Right lobe of liver (tissue), 6 donors: ENCODE results near the gene RHNO1. TPM values are rescaled to one million over a fixed set of nuclear protein-coding genes. Genes with fewer than 3 reads are reported as not detected.

ENCODE experiments used
- ATAC-seq, 4 donors: fragments of 200-7000 bp; cut with Tn5 transposase; one replicate each; pipeline ENCODE4 v1.9.1; 2020; ENCODE audit warnings: mild to moderate bottlenecking in 4 of 4, moderate library complexity in 4 of 4
- DNase-seq, 3 donors: peaks; one replicate each; pipeline ENCODE4 v3.0.0-alpha.2; 2020
- H3K27ac ChIP-seq, 3 donors: fragments of 200-600 bp; one replicate each; pipeline ENCODE4 v1.8.0; 2022
- H3K27me3 ChIP-seq, 2 donors: fragments of 200-600 bp; one replicate each; pipeline ENCODE4 v1.8.0; 2022
- H3K36me3 ChIP-seq, 4 donors: fragments of 200-600 bp; sonication (generic) in 1 of 4; one replicate each; pipeline versions ENCODE4 v1.5.1 to v1.8.0; 2017 to 2022; ENCODE audit warnings: control low read depth in 1 of 4
- H3K4me1 ChIP-seq, 4 donors: fragments of 200-600 bp; sonication (generic) in 1 of 4; one replicate each; pipeline versions ENCODE4 v1.5.1 to v1.8.0; 2017 to 2022; ENCODE audit warnings: control low read depth in 1 of 4
- H3K4me3 ChIP-seq, 3 donors: fragments of 200-600 bp; one replicate each; pipeline ENCODE4 v1.8.0; 2022
- H3K9me3 ChIP-seq, 4 donors: fragments of 200-600 bp; sonication (generic) in 1 of 4; one replicate each; pipeline versions ENCODE4 v1.5.1 to v1.8.0; 2017 to 2022; ENCODE audit warnings: control low read depth in 1 of 4
- POLR2A ChIP-seq: fragments of 450-650 bp; IDR thresholded peaks from one replicate; pipeline ENCODE4 v1.6.1; 2017; ENCODE audit warnings: antibody characterized with exemption, mild to moderate bottlenecking
- WGBS: methylation state at CpG from one replicate; pipeline ENCODE4 v1.1.6; 2018; ENCODE audit warnings: low coverage, low lambda C conversion rate; ENCODE audit not compliant: insufficient coverage; ENCODE audit errors: missing lambda C conversion rate; 5-methylcytosine and 5-hydroxymethylcytosine counted together
- intact Hi-C, 2 donors: fragments of 100-400 bp; cut with DNase I; formaldehyde crosslinking; loops; one replicate each; pipeline versions ENCODE4 v1.11.2 to v1.14.1; 2022
- total RNA-seq, 6 experiments: library from RNA; depleted of rRNA in 2 of 6; stranded (reverse); fragments of >200 nt in 2 of 6; fragmentation: NEBNext Ultra II Directional in 3 of 6; extraction: Animal tissue kit (Norgen Biotek cat#: 25700) in 3 of 6; gene quantifications; one replicate each; pipeline versions ENCODE4 v1.1.0 to v1.2.4, GENCODE V29; 2016 to 2023
- TF ChIP-seq, protein P1 (sequence below), 4 donors: fragments of 200-600 bp in 3 of 4; fragments of 450-650 bp in 1 of 4; IDR thresholded peaks; one replicate each; pipeline versions ENCODE4 v1.5.1 to v1.8.0; 2016 to 2022; ENCODE audit warnings: antibody characterized with exemption in 4 of 4, mild to moderate bottlenecking in 2 of 4
- donor health status: DM: no; HTN: yes; CAD: no.
- donor health status: DM: no; HTN: no; CAD: no.
- donor health status: DM: no; HTN: no; CAD: no.
- donor health status: DM: no; HTN: yes; CAD: no.
- donor health status: DM: no; HTN: yes; CAD: no.

RHNO1 gene
- total RNA-seq, 6 experiments from 2014 or later = 1.2 to 5.9 (median 3.5) TPM

DNA sequence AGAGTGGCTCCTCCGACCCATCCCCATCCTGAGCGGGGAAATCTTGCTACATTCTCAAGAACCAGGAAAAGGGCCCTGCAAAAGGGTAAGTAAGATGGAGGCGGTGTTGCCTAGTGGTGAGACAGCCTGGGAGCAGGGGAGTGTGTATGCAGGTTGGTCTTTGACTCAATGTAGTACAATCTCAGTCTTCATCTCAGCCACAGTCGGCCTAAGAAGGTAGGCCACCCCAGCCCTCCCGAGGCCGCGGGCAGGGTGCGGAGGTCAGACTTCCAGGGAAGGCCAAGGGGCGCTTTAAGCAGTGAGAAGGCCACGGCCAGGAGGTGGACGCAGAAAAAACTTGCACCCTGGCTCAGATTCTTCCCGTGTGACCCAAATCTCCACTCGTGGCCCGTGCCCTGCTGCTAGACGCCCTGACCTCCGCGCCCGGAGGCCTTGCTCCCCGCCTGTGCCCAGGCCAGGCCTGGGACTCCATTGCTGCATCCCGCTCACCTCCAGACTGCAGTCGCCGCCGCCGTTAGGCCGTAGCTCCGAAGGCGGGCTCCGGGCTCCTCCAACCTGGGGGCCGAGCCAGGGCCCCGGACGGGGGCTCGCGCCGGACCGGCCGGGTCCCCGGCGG is 484 bp upstream of the RHNO1 start:
- Histone ChIP-seq H3K27ac (peak overlapping the region in 1 of 3 donors; percentile 97), H3K36me3 (no peaks in the 10 kb centered on the region), H3K27me3 (no peaks in the 10 kb centered on the region), H3K4me3 (peak overlapping the region; percentile 72 to 98 (median 95)), H3K9me3 (no peaks in the 10 kb centered on the region), H3K4me1 (peaks cover 0 to 13% (median 3%) of the 10 kb centered on the region in 4 donors)
- intact Hi-C loops = no loop called here
- ATAC-seq (peak; percentile 20 to 42 (median 31)), DNase-seq (peak in 1 of 3 donors; percentile 48)
- WGBS = 21% methylated on average over 7 of the region's 38 CpGs
- TF ChIP-seq POLR2A = no peak
- TF ChIP-seq, protein P1, sequence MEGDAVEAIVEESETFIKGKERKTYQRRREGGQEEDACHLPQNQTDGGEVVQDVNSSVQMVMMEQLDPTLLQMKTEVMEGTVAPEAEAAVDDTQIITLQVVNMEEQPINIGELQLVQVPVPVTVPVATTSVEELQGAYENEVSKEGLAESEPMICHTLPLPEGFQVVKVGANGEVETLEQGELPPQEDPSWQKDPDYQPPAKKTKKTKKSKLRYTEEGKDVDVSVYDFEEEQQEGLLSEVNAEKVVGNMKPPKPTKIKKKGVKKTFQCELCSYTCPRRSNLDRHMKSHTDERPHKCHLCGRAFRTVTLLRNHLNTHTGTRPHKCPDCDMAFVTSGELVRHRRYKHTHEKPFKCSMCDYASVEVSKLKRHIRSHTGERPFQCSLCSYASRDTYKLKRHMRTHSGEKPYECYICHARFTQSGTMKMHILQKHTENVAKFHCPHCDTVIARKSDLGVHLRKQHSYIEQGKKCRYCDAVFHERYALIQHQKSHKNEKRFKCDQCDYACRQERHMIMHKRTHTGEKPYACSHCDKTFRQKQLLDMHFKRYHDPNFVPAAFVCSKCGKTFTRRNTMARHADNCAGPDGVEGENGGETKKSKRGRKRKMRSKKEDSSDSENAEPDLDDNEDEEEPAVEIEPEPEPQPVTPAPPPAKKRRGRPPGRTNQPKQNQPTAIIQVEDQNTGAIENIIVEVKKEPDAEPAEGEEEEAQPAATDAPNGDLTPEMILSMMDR (IDR thresholded peaks at IDR 0.05) = no peak

DNA sequence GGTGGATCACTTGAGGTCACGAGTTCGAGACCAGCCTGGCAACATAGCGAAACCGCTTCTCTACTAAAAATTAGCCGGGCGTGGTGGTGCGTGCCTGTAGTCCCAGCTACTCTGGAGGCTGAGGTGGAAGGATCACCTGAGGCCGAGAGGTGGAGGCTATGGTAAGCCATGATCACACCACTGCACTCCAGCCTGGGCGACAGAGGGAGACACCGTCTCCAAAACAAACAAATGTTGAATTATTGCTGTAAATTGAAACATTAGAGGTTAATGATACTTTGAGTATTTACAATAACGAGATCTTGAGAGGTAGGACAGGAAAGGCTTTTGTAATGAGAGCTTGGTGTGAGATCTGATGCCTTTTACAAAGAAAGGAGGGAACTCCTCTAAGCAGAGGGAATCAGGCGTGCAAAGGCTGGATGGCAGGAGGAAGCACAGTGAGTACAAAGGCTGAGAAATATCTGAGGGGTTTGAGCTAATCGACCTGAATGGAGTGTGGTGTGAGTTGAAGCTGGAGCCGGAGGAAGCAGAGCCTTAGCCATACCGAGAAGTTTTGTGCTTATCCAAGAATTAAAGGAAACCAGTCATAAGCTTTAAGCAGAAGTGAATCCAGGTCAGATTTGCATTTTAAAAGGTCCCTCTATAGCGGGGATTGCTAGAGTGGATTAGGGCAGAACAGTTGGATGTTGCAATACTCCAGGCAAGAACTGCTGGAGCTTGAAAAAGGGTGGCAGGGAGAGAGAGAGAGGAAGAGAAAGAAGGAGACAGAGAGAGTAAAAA is 1.1 kb downstream of the RHNO1 start:
- DNase-seq = peak in 1 of 3 donors; percentile 43
- H3K27ac ChIP-seq = peak overlapping the region in 2 of 3 donors; percentile 83 to 97
- intact Hi-C loops = no loop called here
- H3K4me1 ChIP-seq = peaks cover 0 to 13% (median 3%) of the 10 kb centered on the region in 4 donors
- H3K36me3 ChIP-seq = no peaks in the 10 kb centered on the region
- H3K4me3 ChIP-seq = peak overlapping the region; percentile 72 to 98 (median 95)
- ATAC-seq = peak; percentile 13 to 54 (median 40)
- WGBS = 24% methylated on average over 12 of the region's 16 CpGs
- no peaks in the 10 kb centered on the region for H3K9me3 ChIP-seq
- no peak for TF ChIP-seq POLR2A
- TF ChIP-seq, protein P1 (IDR thresholded peaks at IDR 0.05) = no peak
- no peaks in the 10 kb centered on the region for H3K27me3 ChIP-seq

DNA sequence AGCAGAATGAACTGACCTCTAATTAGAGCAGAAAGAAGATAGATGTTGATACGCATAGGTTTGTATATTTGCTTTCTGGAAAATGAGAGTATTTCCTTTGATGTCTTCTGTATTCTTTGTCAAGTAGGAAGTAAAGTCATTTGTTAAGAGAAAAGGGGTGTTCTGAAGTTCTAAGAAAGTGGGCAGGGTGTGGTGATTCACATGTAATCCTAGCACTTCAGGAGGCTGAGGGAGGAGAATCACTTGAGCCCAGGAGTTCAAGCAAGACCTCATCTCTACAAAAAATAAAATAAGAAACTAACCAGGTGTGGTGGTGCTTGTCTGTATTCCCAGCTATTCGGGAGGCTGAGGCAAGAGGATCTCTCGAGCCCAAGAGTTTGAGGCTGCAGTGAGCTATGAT is 2.8 kb downstream of the RHNO1 start:
- ATAC-seq (no peak), DNase-seq (no peak)
- Histone ChIP-seq H3K36me3 (no peaks in the 10 kb centered on the region), H3K9me3 (no peaks in the 10 kb centered on the region), H3K4me3 (no peak overlapping the region), H3K4me1 (peaks cover 0 to 17% (median 3%) of the 10 kb centered on the region in 4 donors), H3K27ac (no peak overlapping the region), H3K27me3 (no peaks in the 10 kb centered on the region)
- TF ChIP-seq POLR2A = no peak
- TF ChIP-seq, protein P1 (IDR thresholded peaks at IDR 0.05) = no peak
- WGBS = 100% methylated on average over 2 of the region's 3 CpGs
- intact Hi-C loops = no loop called here

DNA sequence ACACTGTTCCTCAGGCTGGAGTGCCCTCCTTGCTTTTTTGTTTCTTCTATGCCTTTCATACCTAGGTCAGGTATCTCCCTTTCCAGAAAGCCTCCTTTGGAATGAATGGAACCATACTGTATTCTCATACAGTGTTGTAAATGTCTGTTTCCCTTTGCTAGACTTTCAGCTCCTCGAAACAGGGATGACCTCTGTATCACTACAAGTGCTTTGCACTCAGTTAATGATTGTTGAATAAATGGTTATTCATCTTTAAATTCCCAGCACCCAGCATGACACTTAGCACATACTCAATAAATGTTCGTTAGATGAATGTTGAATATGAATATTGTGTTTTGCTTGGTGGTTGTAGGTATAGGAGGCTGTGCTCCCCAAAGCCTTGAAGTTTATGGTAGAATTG is 7.8 kb downstream of the RHNO1 start:
- no peak for DNase-seq
- Histone ChIP-seq H3K4me1 (peaks cover 0 to 5% (median 0%) of the 10 kb centered on the region in 4 donors), H3K4me3 (no peak overlapping the region), H3K9me3 (no peaks in the 10 kb centered on the region), H3K27ac (no peak overlapping the region), H3K36me3 (no peaks in the 10 kb centered on the region), H3K27me3 (no peaks in the 10 kb centered on the region)
- TF ChIP-seq, protein P1 (IDR thresholded peaks at IDR 0.05) = no peak
- no peak for TF ChIP-seq POLR2A
- WGBS = 39% methylated on average over 2 of the region's 2 CpGs
- ATAC-seq = peak in 3 of 4 donors; percentile 38 to 76 (median 63)
- intact Hi-C loops = no loop called here
